Hepatocyte (in vitro differentiated cells): ENCODE results near the gene LOXHD1.

Experiments used
- CTCF ChIP-seq: fragments of 200-600 bp; sonication (generic); IDR thresholded peaks from 2 replicates; pipeline ENCODE4 v1.5.1; 2016; ENCODE audit warnings: antibody characterized with exemption, mild to moderate bottlenecking; ENCODE audit not compliant: poor library complexity
- EZH2 ChIP-seq: fragments of 200-600 bp; sonication (generic); IDR thresholded peaks from 2 replicates; pipeline ENCODE4 v1.6.1; 2016; ENCODE audit warnings: antibody characterized with exemption, mild to moderate bottlenecking, borderline replicate concordance

- TF ChIP-seq CTCF (no peak), EZH2 (no peak)
Observed at GRCh38 chr18:46497129-46497528, 159.9 kb downstream of the LOXHD1 start.
